Lower leg skin (tissue), 3 donors: ENCODE measurements around the gene PRAME.

Experiments
- POLR2A ChIP-seq, 2 donors: fragments of 450-650 bp; IDR thresholded peaks; one replicate each; pipeline ENCODE4 v1.6.1; 2016 to 2017; ENCODE audit warnings: antibody characterized with exemption in 2 of 2, mild to moderate bottlenecking in 1 of 2, moderate library complexity in 1 of 2
- TF ChIP-seq, protein P1 (sequence below), 3 donors: fragments of 450-650 bp; IDR thresholded peaks; one replicate each; pipeline ENCODE4 v1.5.1; 2016; ENCODE audit warnings: antibody characterized with exemption in 3 of 3, mild to moderate bottlenecking in 3 of 3, moderate library complexity in 2 of 3

DNA sequence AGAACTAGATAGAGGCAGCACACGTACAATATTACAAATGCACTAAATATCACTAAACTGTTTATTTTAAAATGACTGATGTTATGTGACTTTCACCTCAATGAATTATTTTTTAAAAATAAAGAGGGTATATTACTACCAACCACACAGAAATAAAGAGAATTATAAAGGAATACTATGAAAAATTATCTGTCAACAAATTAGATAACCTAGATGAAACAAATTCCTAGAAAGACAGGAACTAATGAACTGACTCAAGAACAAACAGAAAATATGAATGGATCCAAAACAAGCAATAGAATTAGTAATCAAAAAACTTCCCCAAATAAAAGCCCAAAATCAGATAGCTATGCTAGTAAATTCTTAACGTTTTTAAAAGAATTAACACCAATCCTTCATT is 60.8 kb downstream of the PRAME start:
- TF ChIP-seq, protein P1, sequence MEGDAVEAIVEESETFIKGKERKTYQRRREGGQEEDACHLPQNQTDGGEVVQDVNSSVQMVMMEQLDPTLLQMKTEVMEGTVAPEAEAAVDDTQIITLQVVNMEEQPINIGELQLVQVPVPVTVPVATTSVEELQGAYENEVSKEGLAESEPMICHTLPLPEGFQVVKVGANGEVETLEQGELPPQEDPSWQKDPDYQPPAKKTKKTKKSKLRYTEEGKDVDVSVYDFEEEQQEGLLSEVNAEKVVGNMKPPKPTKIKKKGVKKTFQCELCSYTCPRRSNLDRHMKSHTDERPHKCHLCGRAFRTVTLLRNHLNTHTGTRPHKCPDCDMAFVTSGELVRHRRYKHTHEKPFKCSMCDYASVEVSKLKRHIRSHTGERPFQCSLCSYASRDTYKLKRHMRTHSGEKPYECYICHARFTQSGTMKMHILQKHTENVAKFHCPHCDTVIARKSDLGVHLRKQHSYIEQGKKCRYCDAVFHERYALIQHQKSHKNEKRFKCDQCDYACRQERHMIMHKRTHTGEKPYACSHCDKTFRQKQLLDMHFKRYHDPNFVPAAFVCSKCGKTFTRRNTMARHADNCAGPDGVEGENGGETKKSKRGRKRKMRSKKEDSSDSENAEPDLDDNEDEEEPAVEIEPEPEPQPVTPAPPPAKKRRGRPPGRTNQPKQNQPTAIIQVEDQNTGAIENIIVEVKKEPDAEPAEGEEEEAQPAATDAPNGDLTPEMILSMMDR (IDR thresholded peaks at IDR 0.05), result no peak
- TF ChIP-seq POLR2A (IDR thresholded peaks at IDR 0.05), result no peak
